ENCODE data around the gene FSCN2.
"Not testable (repeated sequence)": the region's sequence is repeated elsewhere in the genome, so short reads cannot be mapped to it uniquely, and the experiment has no call there.

FSCN2 gene

DNA sequence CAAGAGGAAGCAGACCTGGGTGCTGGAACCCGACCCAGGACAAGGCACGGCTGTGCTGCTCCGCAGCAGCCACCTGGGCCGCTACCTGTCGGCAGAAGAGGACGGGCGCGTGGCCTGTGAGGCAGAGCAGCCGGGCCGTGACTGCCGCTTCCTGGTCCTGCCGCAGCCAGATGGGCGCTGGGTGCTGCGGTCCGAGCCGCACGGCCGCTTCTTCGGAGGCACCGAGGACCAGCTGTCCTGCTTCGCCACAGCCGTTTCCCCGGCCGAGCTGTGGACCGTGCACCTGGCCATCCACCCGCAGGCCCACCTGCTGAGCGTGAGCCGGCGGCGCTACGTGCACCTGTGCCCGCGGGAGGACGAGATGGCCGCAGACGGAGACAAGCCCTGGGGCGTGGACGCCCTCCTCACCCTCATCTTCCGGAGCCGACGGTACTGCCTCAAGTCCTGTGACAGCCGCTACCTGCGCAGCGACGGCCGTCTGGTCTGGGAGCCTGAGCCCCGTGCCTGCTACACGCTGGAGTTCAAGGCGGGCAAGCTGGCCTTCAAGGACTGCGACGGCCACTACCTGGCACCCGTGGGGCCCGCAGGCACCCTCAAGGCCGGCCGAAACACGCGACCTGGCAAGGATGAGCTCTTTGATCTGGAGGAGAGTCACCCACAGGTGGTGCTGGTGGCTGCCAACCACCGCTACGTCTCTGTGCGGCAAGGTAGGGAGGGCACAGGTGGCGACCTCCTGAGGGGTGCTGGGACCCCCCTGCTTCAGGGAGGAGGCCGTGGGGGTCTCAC lies 667 bp downstream of the FSCN2 start:
- DNase-seq = no peak

DNA sequence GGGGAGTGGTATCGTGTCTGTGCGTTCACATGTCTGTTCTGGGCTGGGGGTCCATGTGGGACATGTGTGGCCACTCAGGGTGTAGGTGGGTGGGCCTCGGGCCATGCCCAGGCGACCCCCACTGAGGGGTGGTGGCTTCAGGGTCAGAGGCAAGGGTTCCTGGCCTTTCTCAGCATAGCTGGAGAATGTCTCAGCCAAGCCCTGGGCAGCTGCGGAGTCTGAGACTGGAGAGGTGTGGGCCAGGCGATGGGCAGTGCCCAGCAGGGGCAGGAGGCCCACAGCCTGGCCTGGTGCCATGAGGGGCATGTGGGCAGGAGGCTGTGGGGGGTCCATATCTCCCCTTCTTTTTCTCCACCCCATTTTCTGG lies 1.2 kb downstream of the FSCN2 start:
- DNase-seq = no peak

DNA sequence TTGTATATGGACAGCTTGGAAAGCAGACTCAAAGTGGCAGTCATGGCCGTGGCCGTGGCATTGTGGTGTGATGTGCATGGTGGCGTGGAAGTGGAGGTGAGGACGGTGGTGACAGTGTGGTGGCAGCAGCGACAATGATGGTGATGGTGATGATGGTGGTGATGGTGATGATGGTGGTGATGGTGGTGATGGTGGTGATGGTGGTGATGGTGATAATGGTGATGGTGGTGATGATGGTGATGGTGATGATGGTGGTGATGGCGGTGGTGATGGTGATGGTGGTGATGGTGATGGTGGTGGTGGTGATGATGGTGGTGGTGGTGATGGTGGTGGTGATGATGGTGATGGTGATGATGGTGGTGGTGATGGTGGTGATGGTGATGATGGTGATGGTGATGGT lies 2.8 kb downstream of the FSCN2 start:
- DNase-seq = not testable (repeated sequence)

- DNase-seq = not testable (repeated sequence)
Measured at GRCh38 chr17:81531998-81532404, 3.8 kb downstream of the FSCN2 start.

DNA sequence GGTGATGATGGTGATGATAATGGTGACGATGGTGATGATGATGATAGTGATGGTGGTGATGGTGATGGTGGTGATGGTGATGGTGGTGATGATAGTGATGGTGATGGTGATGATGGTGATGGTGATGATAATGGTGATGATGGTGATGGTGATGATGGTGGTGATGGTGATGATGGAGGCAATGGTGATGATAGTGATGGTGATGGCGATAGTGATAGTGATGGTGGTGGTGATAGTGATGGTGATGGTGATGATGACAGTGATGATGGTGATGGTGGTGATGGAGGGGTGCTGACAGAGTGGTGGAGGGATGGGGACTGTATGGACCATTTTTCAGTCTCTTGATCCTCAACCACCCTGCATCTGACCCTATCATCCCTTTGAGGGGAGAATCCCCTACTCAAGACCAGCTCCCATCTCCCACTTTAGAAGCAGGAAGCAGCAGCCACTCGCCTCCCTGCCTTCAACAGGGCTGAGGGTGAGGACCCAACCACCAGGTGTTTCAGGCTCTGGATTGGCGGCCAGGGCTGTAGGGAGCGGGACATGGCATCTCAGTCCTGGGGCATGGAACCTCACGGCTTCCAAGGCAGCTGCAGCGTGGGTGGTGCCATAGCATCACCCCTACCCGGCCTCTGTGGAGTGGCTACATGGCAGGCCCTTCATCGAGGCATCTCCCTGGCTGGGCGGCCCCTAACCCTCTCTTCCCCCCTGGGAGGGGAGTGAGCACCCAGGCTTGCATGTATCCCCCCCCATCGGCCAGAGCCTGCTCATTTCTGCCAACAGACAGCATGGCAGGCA lies 4.5 kb downstream of the FSCN2 start:
- no peak for DNase-seq

GRCh38 chr17:81533339-81534141 lies 5.4 kb downstream of the FSCN2 start:
- no peak for DNase-seq

DNA sequence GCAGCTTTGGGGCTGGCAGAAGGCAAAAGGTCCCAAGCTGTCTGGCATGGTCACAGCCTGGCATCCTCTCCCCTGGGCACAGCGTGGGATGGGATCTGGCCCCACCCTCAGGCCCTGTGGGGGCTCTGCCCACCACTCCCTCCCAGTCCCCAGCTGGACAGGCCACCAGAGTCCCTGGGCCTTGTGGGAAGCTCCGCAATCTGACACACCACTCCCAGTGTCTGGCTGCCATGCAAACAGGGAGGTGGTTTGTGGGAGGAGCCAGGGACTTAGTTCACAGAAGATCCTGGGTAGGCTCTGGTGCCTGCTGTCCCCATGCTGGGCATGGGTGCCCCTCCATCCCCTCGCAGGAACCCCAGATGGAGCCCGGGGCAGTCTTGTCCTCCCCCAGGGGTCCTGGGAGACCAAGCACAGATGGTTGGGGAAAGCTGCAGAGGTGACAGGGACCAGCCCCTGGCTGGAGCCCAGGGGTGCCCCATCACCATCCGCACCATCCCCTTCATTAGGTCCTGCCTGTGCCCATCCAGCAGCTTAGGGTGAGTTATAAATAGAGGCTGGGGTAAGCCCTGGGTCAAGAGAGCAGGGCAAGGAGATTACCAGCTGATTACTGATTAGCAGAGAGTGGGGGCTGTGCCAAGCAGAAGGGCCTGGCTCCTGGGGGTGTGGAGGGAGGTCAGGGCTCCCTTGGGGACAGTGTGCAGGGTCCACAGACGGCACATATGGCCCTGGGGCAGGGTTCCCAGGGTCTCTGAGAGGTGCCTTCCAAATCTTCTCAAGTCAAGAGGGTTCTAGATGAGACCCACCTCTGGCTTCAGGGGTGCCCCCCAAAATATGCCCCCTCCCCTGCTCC lies 6.2 kb downstream of the FSCN2 start:
- no peak for DNase-seq

DNA sequence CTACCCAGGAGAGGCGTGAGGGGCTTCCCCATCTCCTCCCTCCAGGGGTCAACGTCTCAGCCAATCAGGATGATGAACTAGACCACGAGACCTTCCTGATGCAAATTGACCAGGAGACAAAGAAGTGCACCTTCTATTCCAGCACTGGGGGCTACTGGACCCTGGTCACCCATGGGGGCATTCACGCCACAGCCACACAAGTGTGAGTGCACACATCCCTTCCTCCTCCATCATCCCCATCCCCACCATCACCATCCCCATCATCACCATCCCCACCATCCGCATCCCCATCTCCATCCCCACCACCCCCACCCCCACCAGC lies 6.8 kb downstream of the FSCN2 start:
- DNase-seq = no peak

DNA sequence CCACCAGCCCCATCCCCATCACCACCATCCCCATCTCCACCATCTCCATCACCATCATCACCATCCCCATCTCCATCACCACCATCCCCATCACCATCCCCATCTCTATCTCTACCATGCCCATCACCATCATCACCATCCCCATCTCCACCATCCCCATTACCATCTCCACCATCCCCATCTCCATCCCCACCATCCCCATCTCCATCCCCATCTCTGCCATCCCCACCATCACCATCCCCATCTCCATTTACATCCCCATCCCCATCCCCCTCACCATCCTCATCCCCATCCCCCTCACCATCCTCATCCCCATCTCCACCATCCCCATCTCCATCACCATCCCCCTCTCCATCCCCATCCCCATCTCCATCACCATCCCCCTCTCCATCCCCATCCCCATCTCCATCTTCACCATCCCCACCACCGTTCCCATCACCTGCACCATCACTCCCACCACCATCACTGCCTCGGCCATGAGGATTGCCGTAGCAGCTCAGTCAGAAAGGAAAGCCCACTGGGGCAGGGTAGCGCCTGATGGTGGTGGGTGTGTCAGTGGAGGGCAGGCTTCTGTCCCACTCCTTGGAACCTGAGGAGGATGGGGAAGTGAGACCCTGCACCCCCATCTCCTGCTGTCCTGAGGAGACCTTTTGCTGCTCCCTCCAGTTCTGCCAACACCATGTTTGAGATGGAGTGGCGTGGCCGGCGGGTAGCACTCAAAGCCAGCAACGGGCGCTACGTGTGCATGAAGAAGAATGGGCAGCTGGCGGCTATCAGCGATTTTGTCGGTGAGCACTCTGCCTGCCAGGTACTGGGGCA lies 7.5 kb downstream of the FSCN2 start:
- DNase-seq = no peak

GRCh38 chr17:81536299-81537290 lies 8.4 kb downstream of the FSCN2 start:
- DNase-seq = no peak

- DNase-seq = no peak
Measured at GRCh38 chr17:81537343-81537855, 9.2 kb downstream of the FSCN2 start.

GRCh38 chr17:81537856-81538555 lies 9.8 kb downstream of the FSCN2 start:
- DNase-seq = no peak

GRCh38 chr17:81538651-81539570 lies 10.7 kb downstream of the FSCN2 start:
- no peak for DNase-seq

DNA sequence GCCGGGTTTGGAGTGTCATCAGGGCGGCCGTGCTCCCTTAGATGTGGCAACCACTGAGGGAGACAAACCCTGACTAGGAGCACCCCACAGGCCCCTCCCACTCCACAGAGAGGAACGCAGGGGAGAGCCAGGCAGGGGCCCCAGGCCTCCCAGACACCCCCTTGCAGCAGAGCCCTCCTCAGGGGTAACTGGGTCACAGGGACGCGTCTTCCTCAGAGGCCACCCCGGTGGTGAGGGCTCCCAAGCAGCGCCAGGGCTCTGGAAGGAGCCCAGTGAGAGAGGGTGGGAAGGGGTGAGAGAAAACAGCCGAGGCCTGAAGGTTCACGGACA lies 11.4 kb downstream of the FSCN2 start:
- no peak for DNase-seq

GRCh38 chr17:81539961-81540675 lies 11.9 kb downstream of the FSCN2 start:
- no peak for DNase-seq

DNA sequence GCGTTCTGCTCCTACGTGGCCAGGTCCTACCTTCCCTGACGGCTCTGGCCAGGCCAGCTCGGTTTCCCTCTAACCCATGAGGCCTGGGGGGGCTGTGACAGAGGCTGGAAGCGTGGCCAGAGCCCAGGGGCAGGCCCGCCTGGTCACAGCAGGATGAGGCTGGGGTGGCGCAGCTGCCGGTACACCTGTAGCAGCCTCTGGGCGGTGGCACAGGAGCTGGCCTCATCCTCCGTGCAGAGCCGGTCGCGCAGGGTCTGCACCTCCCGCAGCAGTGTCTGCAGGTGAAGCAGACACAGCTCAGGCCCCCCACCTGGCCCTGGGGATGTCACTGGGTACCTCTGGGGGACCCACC lies 12.5 kb downstream of the FSCN2 start:
- DNase-seq = no peak

DNA sequence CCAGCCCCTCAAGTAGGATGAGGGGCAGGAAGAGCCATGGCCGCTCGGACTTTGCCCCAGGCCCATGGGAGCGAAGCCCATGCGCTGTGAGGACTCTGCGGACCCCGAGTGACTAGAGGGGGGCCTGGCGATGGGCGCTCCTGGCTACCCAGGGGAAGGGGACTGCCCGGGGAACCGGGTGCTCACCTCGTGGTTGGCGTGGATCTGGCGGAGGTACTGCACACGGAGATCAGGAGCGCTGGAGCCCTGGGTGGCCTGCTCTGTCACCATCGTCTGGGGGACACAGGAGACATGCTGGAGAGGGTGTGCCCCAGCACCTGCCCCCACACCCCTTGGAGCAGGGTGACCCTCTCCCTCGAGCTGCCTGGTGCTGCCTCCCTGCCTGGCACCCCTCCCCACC lies 12.9 kb downstream of the FSCN2 start:
- no peak for DNase-seq

Measured in activated CD4-positive, alpha-beta T cell treated with anti-CD3 and anti-CD28 coated beads, Interleukin-10, Interleukin-2, amounts not matched to agents 100 ng/mL and 50 ng/mL, durations not matched to agents 16 hours and 8 hours (primary cell).